GDM1 (cell line): ENCODE data around the gene SEZ6L.
A peak's percentile ranks its signal among the peaks of the same experiment; 100 is the strongest.

Experiments
- DNase-seq: peaks from one replicate; lab custom pipeline; 2025; lab: John Stamatoyannopoulos, UW

SEZ6L gene

DNA sequence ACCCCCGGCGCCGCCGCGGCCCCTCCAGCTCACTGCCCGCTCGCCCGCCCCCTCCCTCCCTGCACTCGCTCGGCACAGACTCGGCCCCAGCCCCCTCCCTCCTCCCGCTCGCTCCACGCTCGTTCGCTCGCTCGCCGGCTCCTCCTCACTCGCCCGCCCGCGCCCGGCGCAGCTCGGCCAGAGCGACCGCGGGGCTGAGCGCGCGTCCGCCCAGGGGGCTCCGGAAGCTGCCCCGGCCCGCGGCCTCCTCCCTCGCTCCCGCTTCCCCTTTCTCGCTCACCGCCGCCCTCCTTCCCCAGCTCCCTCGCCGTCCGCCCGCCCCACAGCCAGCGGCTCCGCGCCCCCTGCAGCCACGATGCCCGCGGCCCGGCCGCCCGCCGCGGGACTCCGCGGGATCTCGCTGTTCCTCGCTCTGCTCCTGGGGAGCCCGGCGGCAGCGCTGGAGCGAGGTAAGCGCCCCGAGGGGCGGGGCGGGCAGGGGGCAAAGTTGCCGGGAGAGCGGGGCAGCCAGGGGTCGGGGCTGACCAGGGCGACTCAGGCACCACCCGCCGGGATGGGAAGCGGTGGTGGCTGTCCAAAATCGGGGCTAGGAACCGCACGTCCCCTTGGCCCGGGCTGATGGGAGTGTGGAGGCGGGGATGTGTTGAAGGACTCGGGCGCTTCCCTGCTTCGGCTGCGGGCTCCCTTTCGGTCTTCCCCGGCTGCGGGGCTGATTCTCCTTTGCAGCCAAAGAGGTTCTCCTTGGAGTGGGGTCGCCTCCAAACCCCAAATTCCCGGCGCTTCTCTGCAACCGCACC lies at the start of gene SEZ6L:
Gene SEZ6L (plus strand): TSS at position 148 of the 797 bp plus-strand sequence. CDS start 208 bp downstream, at position 356.
- DNase-seq = peak; percentile 7

DNA sequence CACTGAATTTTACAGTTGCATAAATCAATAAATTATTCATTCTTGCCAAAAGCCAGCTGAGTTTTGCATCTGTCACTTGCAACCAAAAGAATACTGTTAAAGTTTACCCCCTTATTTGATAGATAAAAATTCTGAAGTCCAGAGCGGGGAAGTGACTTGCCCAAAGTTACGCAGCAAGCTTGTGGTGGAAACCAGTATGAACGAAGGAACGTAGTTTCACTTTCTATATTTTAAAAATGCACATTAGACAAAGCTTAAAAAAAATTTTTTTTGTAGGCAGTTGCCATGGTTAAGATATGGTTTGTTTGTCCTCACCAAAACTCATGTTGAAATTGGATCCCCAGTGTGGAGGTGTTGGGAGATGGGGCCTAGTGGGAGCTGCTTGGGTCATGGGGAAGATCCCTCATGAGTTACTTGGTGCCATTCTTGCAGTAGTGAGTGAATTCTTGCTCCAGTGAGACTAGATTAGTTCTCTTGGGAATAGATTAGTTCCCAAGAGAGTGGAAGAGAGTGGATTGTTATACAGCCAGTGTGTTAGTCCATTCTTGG lies 46.3 kb upstream of the SEZ6L start:
- no peak for DNase-seq

GRCh38 chr22:26124991-26125725 lies 44.1 kb upstream of the SEZ6L start:
- DNase-seq = no peak

DNA sequence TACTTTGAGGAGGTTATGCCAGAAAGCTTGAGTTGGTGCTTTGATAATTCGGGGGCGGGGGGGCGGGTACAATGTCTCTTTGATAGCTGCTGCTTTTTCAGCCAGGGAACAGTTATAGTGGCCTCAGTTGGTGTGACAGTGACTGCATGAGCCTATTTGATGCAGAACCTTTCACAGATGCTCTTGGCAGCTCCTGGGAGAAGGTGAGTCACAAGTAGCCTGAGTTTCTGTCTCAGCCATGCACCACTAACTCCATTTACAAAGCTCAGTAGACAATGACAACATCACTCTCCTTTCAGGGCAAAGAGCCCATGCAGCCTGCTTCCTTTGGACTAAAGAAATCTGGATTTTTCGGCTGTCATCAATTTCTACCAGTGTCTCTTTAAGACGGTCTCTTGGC lies 42.1 kb upstream of the SEZ6L start:
- no peak for DNase-seq

GRCh38 chr22:26127556-26127955 lies 41.7 kb upstream of the SEZ6L start:
- no peak for DNase-seq

GRCh38 chr22:26131589-26132154 lies 37.6 kb upstream of the SEZ6L start:
- no peak for DNase-seq

DNA sequence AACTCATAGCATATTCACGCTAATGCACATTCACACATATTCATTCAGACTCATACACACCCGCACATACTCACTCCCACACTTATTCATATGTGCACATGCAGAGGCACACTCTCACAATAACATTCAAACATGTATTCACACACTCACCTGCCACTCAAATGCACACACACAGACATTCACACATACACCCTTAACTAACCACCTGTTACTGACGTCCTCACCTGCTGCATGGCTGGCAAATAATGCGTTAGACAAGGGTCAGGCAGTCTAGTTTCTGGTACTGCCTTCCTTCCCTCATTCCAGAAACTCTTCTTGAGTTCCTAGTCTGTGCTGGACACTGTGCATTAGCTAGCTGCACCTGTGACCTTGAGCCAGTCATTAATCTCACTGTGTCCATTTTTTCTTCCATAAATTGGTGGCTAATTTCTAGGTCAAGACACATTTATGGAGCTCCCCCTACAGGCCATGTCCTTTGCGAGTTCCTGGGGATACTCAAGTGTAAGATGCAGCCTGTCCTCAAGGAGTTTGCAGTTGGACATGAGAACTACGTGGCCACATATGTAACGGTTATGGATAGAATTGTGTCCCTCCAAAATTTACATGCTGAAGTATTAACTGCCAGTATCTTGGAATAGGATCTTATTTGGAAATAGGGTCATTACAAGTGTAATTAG lies 34.5 kb upstream of the SEZ6L start:
- DNase-seq = no peak

DNA sequence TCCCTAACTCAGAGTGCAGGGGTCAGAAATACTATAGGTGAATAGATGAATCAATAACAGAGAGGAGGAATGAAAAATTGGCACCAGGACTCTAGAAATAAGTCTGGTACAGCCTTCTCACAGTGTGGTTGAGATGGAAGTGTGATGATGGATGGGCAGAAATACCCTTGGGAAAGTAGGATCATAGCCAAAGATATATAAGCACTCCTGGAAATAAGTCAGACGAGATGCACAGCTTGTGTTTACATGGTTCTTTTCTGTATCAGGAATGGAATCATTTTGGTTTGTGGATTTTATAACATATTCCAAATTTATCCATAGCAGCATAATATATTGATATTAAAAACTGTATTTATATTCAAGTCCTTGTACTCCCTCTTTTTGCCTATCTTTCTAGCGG lies 33.5 kb upstream of the SEZ6L start:
- DNase-seq = no peak

DNA sequence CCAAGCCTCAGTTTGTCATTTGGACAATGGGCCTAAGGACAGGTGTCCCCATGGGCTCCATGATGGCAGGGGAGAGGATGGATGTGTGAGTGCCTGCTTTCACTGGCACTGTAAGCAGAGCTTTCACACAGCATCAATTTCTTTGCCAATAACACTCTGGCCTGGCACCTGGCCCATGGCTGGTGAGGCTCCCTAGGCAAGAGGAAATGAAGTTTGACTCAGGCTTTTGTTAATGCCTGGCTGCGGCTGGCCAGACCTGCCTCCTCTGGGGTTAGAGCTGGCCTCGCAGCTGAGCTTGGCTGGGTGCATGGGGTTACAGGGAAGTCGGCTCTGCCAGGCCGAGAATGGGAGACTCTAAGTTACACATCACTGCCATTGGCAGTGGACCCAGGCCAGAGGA lies 30.0 kb upstream of the SEZ6L start:
- no peak for DNase-seq

- DNase-seq = no peak
Measured at GRCh38 chr22:26141831-26142230, 27.4 kb upstream of the SEZ6L start.

DNA sequence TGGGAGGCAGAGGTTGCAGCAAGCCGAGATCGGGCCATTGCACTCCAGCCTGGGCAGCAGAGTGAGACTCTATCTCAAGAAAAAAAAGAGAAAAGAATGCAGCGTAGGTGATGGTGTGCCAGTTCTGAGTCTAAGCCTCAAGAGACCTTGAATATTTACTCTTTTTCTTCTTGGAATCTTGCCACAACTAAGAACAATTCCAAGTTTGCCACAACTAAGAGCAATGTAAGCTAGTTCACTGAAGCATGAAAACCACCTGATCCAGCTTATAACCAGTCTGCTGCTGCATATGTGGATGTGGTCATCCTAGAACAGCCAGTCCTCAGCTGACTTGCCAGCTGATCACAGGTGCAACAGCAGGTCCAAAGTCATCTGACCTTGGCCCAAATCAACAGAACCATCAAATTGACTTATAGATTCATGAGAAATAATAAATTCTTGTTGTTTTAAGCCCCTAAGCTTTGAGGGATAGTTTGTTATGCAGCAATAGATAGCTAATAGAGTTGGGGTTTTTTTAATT lies 25.4 kb upstream of the SEZ6L start:
- DNase-seq = no peak

DNA sequence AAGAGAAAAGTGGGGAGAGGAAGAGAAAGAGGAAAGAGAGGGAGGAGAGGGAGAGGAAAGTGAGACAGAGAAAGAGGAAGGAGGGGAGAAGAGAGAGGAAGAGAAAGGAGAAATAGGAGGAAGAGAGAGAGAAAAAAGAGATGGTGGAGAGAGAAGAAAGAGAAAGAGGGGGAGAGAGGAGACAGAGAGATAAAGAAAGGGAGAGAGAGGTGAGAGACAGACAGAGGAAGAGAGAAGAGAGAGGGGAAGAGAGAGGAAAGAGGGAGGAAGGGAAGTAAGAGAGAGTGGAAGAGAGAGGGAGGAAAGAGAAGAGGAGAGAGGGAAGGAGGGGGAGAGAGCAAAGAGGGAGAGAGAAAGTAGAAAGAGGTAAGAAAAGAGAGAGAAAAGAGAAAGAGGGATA lies 9.4 kb upstream of the SEZ6L start:
- DNase-seq = no peak

DNA sequence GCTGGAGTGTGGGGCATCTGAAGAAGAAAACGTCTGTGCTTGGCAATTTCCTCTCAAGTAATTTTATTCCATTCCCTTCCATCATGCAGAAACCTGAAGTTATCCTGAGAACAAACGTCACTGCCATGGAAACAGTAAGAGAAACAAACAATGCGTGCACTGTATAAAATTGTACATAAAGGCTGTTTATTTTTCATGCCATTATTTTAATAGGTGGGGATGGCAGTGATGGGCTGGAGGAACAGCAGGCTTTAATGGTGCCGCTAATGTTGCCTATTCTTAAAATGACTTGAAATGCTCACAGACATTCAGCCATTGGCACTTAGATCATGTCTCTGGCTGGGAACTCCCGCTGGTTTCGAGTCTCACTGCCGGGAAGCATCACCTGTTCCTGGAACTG lies 7.5 kb upstream of the SEZ6L start:
- DNase-seq = no peak

DNA sequence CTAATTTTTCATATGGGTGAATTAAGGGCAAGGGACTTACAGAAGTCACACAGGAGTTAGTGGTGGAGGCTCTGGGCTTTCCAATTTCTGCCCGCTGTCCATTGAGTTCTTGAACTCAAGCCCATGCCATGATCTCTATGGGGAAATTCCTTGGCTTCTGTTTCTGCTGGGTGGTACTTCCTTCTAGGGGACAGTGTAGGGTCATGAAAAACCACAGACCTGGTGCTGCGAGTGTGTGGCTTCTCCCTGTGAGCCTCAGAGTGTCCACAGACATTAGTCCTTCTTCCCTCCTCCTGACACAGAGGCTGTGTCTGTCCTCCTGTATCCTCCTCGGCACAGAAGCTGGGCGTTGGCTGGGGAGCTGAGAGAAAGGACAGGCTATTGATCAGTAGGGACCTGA lies 6.3 kb upstream of the SEZ6L start:
- DNase-seq = no peak

- no peak for DNase-seq
Measured at GRCh38 chr22:26164174-26164573, 5.1 kb upstream of the SEZ6L start.

- DNase-seq = no peak
Measured at GRCh38 chr22:26168330-26168851, 871 bp upstream of the SEZ6L start.

- no peak for DNase-seq
Measured at GRCh38 chr22:26168939-26169314, 335 bp upstream of the SEZ6L start.

DNA sequence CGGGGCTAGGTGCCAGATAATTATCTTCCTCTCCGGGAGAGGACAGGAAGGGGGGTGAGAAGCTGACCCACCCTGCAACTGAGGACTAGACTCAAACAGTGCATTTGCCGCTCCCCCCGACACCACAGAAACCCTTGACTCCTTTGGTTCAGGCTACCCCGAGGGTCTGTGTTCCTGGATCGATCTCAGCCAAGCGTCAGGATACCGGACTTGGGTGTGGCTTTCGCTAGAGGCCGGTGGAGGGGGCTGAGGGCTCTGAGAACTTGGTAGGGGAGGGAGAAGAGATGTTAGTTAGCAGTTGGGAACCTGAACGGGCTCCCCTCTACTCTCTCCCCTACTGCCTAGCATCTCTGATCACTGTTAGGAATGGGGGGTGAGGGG lies 840 bp downstream of the SEZ6L start:
- DNase-seq = no peak

- DNase-seq = no peak
Measured at GRCh38 chr22:26170795-26171580, 1.7 kb downstream of the SEZ6L start.

DNA sequence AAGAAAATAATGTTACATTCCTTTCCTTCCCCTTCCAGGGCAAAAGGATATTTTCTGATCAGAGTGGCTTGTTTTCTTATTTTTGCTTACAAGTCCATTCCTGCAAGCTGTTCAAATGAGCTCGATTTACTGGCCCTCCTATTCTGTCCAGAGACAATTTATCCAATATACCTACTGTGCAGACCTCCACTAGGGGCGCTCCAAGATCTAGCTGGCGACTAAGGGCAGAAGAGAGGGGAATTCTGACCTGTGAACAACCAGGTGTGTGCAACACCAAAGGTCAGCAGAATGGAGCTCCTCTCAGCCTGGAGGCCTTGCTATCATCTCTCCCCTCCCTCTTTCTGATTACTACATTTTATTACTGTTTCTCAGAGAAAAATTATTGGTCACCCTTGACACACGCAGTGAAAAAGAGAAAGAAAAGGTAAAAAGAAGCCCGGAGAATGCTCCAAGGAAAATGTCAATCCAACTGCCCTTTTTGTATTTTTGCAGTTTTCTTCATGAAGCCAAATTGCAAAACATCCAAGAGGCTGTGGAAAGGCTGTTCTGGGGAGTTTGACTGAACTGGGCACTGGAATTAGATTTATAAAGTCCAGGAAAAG lies 3.2 kb downstream of the SEZ6L start:
- no peak for DNase-seq

DNA sequence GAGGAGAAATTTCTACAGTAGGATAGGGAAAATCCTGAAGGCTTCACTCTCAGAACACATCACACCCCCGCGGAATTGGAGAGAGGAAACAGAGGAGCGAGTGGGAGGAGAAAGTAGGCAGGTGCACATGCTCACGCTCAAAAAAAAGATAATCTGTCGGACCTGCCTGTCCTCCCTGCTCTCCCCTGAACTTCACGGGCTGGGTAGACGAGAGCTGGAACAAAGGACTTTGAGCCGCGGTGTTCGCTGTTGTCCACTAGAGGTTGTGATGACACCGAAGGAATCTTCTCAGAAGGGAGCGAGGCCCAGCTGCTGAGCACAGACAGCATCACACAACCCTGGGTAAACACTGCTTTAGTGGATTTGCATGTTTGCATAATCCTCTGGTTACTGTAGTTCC lies 5.0 kb downstream of the SEZ6L start:
- no peak for DNase-seq
